SK-N-MC (cell line): ENCODE results near the gene CATSPERE.

ENCODE experiments used
- EZH2 ChIP-seq: fragments of 200-600 bp; sonication (generic); IDR thresholded peaks from one replicate; pipeline ENCODE4 v1.6.1; 2017; ENCODE audit warnings: antibody characterized with exemption
- FOXP2 ChIP-seq: optimal IDR thresholded peaks from 2 replicates; pipeline ENCODE3; 2011; ENCODE audit warnings: mild to moderate bottlenecking, moderate library complexity; ENCODE audit not compliant: insufficient read depth; ENCODE audit errors: extremely low read length, control extremely low read depth
- POLR2AphosphoS5 ChIP-seq: IDR thresholded peaks from 2 replicates; pipeline ENCODE4 v1.6.1; 2012; ENCODE audit warnings: mild to moderate bottlenecking, low read depth, low read length, borderline replicate concordance

DNA sequence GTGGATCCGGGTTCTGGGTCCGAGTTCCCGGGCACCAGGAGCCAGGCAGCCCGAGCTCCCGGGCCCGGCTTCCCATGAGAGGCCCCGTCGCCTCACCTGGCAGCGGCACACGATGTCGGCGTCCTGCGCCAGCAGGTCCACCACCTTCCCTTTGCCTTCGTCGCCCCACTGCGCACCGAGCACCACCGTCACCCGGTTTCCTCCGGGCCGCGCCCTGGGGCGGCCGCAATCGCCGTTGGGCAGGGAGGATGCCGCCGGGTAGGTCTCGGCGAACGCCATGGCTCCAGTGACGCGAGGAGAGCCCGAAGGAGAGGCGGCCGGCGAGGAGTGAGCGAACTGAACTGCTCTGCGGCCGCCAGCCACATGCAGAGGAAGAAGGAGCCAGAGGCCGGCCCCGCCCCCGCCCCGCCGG is 9.5 kb upstream of the CATSPERE start, which contains the start of gene ADSS2:
- TF ChIP-seq POLR2AphosphoS5, result no peak; the same call in 1 of the 2 replicates
- no peak for TF ChIP-seq EZH2
- TF ChIP-seq FOXP2, result no peak
